HepG2 (cell line): ENCODE measurements around the gene SMAD6. TPM values are rescaled to one million over a fixed set of nuclear protein-coding genes. Genes with fewer than 3 reads are reported as not detected.

Experiments
- BCL6 ChIP-seq: IDR thresholded peaks from 2 replicates; pipeline ENCODE4 v1.6.1; 2016; ENCODE audit warnings: missing genetic modification reagents, missing compliant biosample characterization
- FOXA3 ChIP-seq: IDR thresholded peaks from 2 replicates; pipeline ENCODE4 v1.6.1; 2016; ENCODE audit warnings: missing genetic modification reagents, missing compliant biosample characterization
- GATAD2A ChIP-seq: IDR thresholded peaks from 2 replicates; pipeline ENCODE4 v1.6.1; 2016
- GPN1 ChIP-seq: sonication (generic); formaldehyde crosslinking; IDR thresholded peaks from 2 replicates; pipeline ENCODE4 v1.5.1; 2020; ENCODE audit warnings: missing genetic modification reagents, borderline replicate concordance
- GZF1 ChIP-seq: sonication (generic); formaldehyde crosslinking; IDR thresholded peaks from 2 replicates; pipeline ENCODE4 v1.5.1; 2020; ENCODE audit warnings: mild to moderate bottlenecking, missing genetic modification reagents
- JARID2 ChIP-seq: sonication (generic); formaldehyde crosslinking; IDR thresholded peaks from 2 replicates; pipeline ENCODE4 v1.8.1; 2023; ENCODE audit warnings: missing genetic modification reagents, inconsistent platforms; ENCODE audit not compliant: insufficient replicate concordance
- PHF20 ChIP-seq: sonication (generic); formaldehyde crosslinking; IDR thresholded peaks from 2 replicates; pipeline ENCODE4 v1.5.0; 2020; ENCODE audit warnings: mild to moderate bottlenecking, missing genetic modification reagents
- PRMT3 ChIP-seq: sonication (generic); formaldehyde crosslinking; IDR thresholded peaks from 2 replicates; pipeline ENCODE4 v1.8.1; 2022; ENCODE audit warnings: low read depth, mild to moderate bottlenecking, moderate library complexity, missing genetic modification reagents, borderline replicate concordance
- RNF2 ChIP-seq: fragments of 450-650 bp; conservative IDR thresholded peaks from 2 replicates; pipeline ENCODE4 v1.6.1; 2016; ENCODE audit warnings: low read depth
- SAP130 ChIP-seq: IDR thresholded peaks from 2 replicates; pipeline ENCODE4 v1.6.1; 2016; ENCODE audit warnings: low read depth
- SNAPC2 ChIP-seq: sonication (generic); formaldehyde crosslinking; IDR thresholded peaks from 2 replicates; pipeline ENCODE4 v1.8.1; 2022; ENCODE audit warnings: mild to moderate bottlenecking, missing genetic modification reagents
- TCF7L2 ChIP-seq: IDR thresholded peaks from 2 replicates; pipeline ENCODE4 v1.6.1; 2011; ENCODE audit warnings: mild to moderate bottlenecking, low read depth, low read length, moderate library complexity
- ZBTB20 ChIP-seq: sonication (generic); formaldehyde crosslinking; IDR thresholded peaks from 2 replicates; pipeline ENCODE4 v1.8.1; 2023; ENCODE audit warnings: missing genetic modification reagents, low read depth, mild to moderate bottlenecking, borderline replicate concordance
- ZBTB7B ChIP-seq: sonication (generic); formaldehyde crosslinking; IDR thresholded peaks from 2 replicates; pipeline ENCODE4 v1.4.0; 2020; ENCODE audit warnings: missing genetic modification reagents
- ZFX ChIP-seq: sonication (generic); formaldehyde crosslinking; IDR thresholded peaks from 2 replicates; pipeline ENCODE4 v1.4.0; 2020; ENCODE audit warnings: mild to moderate bottlenecking, low read depth, missing genetic modification reagents, moderate library complexity
- ZNF230 ChIP-seq: sonication (generic); formaldehyde crosslinking; IDR thresholded peaks from 2 replicates; pipeline ENCODE4 v1.4.0; 2020; ENCODE audit warnings: mild to moderate bottlenecking, missing genetic modification reagents
- ZNF253 ChIP-seq: sonication (generic); formaldehyde crosslinking; IDR thresholded peaks from 2 replicates; pipeline ENCODE4 v1.8.0; 2022; ENCODE audit warnings: mild to moderate bottlenecking, missing genetic modification reagents, borderline replicate concordance
- ZNF598 ChIP-seq: sonication (generic); formaldehyde crosslinking; IDR thresholded peaks from 2 replicates; pipeline ENCODE4 v1.5.1; 2020; ENCODE audit warnings: mild to moderate bottlenecking, missing genetic modification reagents, borderline replicate concordance
- ZNF670 ChIP-seq: sonication (generic); formaldehyde crosslinking; IDR thresholded peaks from 2 replicates; pipeline ENCODE4 v1.8.0; 2022; ENCODE audit warnings: mild to moderate bottlenecking, missing genetic modification reagents, borderline replicate concordance
- ZSCAN21 ChIP-seq: sonication (generic); formaldehyde crosslinking; IDR thresholded peaks from 2 replicates; pipeline ENCODE4 v1.8.0; 2022; ENCODE audit warnings: mild to moderate bottlenecking, missing genetic modification reagents, moderate library complexity, borderline replicate concordance
- polyA plus RNA-seq, 8 experiments: library from polyadenylated mRNA; depleted of rRNA in 3 of 8; stranded (reverse) in 7 of 8; unstranded in 1 of 8; fragments of >200 nt; fragmentation: Illumina TruSeq in 4 of 8; extraction: Trizol in 4 of 8; gene quantifications; 2 replicates each; pipeline versions ENCODE4 v1.2.1 to v1.2.3, GENCODE V29; 2011 to 2016; ENCODE audit warnings: low read depth in 4 of 8, missing spikeins in 1 of 8, mixed read lengths in 1 of 8; ENCODE audit not compliant: insufficient read depth in 1 of 8
- total RNA-seq, 5 experiments: library from RNA; depleted of rRNA; stranded (reverse); fragments of >200 nt; fragmentation: Illumina TruSeq; extraction: Trizol; gene quantifications; 2 replicates each; pipeline ENCODE4 v1.2.3, GENCODE V29; 2016; ENCODE audit warnings: low read depth in 1 of 5
- TF ChIP-seq, protein P1 (sequence below): sonication (generic); formaldehyde crosslinking; IDR thresholded peaks from 2 replicates; pipeline ENCODE4 v1.5.1; 2020; ENCODE audit warnings: mild to moderate bottlenecking, missing genetic modification reagents, moderate library complexity
- TF ChIP-seq, protein P2 (sequence below): fragments of 450-650 bp; IDR thresholded peaks from 2 replicates; pipeline ENCODE4 v1.6.1; 2016
- TF ChIP-seq, protein P3 (sequence below): sonication (generic); formaldehyde crosslinking; IDR thresholded peaks from 2 replicates; pipeline ENCODE4 v1.5.1; 2020; ENCODE audit warnings: missing genetic modification reagents, mild to moderate bottlenecking, borderline replicate concordance
- TF ChIP-seq, protein P4 (sequence below): sonication (generic); formaldehyde crosslinking; IDR thresholded peaks from 2 replicates; pipeline ENCODE4 v1.4.0; 2020; ENCODE audit warnings: missing genetic modification reagents

SMAD6 gene
- total and polyA plus RNA-seq, 2 of the 13 experiments (the other 11 are each of a cell fraction or from before 2014, with no cell fraction given), result 3.3 to 4.4 TPM

DNA sequence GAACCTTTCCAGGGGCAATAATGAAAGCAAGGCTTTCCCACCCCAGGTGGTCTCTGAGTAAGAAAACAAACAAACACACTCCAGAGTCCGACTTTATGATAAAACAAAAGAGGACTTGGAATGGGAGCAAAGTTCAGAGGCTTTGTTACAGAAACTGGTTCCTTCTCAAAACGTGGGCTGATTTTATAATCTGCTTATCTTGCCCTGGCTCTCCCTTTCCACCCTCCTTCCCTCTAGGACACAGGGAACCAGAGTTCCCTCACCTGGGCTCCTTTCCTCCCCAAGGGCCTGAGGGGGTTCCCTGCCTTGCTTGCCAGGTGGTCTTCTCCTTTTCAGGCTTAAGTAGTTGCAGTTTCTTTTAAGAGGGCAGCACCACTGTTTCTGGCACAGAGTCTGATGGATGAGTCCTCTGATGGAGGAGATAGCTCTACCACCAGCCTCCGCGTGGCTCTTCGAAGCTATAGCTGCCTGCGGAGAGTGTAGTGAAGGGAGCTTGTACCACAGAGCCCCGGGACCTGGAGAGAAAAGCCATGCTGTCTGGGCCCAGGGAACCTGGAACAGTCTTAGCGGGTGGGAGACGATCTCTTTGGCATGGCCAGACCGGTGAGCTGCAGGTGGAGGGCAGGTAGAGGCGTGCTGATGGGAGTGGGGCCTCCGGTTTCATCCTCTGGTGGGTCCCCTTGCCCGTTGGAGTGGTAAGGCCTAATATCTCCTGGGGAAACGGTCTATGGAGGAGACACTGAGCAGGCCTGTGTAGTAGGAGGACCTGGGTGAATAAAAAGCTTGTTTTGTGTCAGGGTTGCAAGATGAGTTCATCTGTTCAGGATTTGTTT is 68.7 kb downstream of the SMAD6 start (continued):
- TF ChIP-seq, protein P1, sequence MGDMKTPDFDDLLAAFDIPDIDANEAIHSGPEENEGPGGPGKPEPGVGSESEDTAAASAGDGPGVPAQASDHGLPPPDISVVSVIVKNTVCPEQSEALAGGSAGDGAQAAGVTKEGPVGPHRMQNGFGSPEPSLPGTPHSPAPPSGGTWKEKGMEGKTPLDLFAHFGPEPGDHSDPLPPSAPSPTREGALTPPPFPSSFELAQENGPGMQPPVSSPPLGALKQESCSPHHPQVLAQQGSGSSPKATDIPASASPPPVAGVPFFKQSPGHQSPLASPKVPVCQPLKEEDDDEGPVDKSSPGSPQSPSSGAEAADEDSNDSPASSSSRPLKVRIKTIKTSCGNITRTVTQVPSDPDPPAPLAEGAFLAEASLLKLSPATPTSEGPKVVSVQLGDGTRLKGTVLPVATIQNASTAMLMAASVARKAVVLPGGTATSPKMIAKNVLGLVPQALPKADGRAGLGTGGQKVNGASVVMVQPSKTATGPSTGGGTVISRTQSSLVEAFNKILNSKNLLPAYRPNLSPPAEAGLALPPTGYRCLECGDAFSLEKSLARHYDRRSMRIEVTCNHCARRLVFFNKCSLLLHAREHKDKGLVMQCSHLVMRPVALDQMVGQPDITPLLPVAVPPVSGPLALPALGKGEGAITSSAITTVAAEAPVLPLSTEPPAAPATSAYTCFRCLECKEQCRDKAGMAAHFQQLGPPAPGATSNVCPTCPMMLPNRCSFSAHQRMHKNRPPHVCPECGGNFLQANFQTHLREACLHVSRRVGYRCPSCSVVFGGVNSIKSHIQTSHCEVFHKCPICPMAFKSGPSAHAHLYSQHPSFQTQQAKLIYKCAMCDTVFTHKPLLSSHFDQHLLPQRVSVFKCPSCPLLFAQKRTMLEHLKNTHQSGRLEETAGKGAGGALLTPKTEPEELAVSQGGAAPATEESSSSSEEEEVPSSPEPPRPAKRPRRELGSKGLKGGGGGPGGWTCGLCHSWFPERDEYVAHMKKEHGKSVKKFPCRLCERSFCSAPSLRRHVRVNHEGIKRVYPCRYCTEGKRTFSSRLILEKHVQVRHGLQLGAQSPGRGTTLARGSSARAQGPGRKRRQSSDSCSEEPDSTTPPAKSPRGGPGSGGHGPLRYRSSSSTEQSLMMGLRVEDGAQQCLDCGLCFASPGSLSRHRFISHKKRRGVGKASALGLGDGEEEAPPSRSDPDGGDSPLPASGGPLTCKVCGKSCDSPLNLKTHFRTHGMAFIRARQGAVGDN (CRISPR knock-in tag), result peak; percentile 82
- TF ChIP-seq TCF7L2 (no peak), ZBTB20 (no peak), SNAPC2 (CRISPR knock-in tag) (no peak; the same call in 1 of the 2 replicates), ZFX (CRISPR knock-in tag) (peak; percentile 86), ZSCAN21 (no peak; the same call in 1 of the 2 replicates), ZNF670 (CRISPR knock-in tag) (0 out of 2 replicates have a peak, but pooled peaks have one; percentile 61), JARID2 (CRISPR knock-in tag) (no peak), PHF20 (CRISPR knock-in tag) (peak; percentile 27; the same call in 1 of the 2 replicates), ZNF598 (CRISPR knock-in tag) (no peak), GATAD2A (CRISPR knock-in tag) (peak; percentile 86), ZBTB7B (CRISPR knock-in tag) (peak; percentile 81), RNF2 (no peak), FOXA3 (CRISPR knock-in tag) (peak; percentile 74), GPN1 (CRISPR knock-in tag) (no peak), BCL6 (CRISPR knock-in tag) (peak; percentile 28; the same call in 1 of the 2 replicates), SAP130 (CRISPR knock-in tag) (peak; percentile 43; the same call in 1 of the 2 replicates), GZF1 (CRISPR knock-in tag) (no peak), ZNF253 (CRISPR knock-in tag) (no peak), PRMT3 (CRISPR knock-in tag) (no peak), ZNF230 (CRISPR knock-in tag) (no peak)
- TF ChIP-seq, protein P2, sequence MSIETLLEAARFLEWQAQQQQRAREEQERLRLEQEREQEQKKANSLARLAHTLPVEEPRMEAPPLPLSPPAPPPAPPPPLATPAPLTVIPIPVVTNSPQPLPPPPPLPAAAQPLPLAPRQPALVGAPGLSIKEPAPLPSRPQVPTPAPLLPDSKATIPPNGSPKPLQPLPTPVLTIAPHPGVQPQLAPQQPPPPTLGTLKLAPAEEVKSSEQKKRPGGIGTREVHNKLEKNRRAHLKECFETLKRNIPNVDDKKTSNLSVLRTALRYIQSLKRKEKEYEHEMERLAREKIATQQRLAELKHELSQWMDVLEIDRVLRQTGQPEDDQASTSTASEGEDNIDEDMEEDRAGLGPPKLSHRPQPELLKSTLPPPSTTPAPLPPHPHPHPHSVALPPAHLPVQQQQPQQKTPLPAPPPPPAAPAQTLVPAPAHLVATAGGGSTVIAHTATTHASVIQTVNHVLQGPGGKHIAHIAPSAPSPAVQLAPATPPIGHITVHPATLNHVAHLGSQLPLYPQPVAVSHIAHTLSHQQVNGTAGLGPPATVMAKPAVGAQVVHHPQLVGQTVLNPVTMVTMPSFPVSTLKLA, result no peak
- TF ChIP-seq, protein P3, sequence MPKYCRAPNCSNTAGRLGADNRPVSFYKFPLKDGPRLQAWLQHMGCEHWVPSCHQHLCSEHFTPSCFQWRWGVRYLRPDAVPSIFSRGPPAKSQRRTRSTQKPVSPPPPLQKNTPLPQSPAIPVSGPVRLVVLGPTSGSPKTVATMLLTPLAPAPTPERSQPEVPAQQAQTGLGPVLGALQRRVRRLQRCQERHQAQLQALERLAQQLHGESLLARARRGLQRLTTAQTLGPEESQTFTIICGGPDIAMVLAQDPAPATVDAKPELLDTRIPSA (CRISPR knock-in tag), result no peak
- TF ChIP-seq, protein P4, sequence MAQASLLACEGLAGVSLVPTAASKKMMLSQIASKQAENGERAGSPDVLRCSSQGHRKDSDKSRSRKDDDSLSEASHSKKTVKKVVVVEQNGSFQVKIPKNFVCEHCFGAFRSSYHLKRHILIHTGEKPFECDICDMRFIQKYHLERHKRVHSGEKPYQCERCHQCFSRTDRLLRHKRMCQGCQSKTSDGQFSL (CRISPR knock-in tag), result no peak
